ENCODE measurements around the gene NRTN.
"Not testable (repeated sequence)": the region's sequence is repeated elsewhere in the genome, so short reads cannot be mapped to it uniquely, and the experiment has no call there.

NRTN gene

GRCh38 chr19:5873617-5874199 lies 68.8 kb downstream of the NRTN start:
- DNase-seq: no peak

GRCh38 chr19:5874496-5874895 lies 69.6 kb downstream of the NRTN start:
- DNase-seq: not testable (repeated sequence)

DNA sequence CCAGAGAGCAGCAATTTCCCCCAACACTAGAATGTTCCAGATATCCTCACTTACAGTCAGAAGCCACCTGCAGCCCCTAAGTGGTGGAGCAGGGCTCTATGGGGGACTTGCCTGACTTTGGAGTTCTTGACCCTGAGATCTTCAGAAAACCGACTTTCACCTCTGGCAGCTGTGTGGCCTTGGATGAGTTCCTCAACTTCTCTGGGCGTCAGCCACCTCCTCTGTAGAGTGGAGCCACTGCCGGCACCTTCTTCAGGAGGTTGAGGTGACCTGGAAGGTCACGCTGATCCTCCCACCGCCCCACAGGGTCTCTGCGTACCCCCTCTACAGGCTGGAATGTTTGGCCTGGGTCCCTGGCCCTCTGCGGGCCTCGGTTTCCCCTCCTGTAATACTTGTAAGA lies 72.6 kb downstream of the NRTN start:
- no peak for DNase-seq

DNA sequence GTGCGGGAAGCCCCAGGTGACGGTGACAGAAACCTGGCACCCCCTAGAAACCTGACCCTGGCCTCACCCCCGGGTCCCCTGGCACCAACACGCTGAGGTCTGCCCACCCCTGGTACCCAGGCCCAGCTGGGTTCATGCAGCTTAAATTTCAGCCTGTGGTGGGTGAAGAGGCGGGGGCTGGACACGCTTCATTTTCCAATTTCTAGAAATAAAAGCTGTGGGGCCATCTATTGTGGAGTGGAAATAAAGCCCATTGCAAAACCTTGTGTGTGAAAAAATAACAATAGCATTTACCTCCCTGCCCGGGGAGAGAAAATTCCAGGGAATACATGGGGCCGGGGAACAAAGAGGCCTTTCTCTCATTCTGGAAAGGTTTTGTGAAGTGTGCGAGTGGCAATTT lies 73.0 kb downstream of the NRTN start:
- DNase-seq: no peak

All from NCI-H446 treated with DMSO at 0.1 percent for 48 hours (cell line).